ENCODE results near the gene RPS6KA1.
"Not testable (repeated sequence)": the region's sequence is repeated elsewhere in the genome, so short reads cannot be mapped to it uniquely, and the experiment has no call there.

The RPS6KA1 gene

DNA sequence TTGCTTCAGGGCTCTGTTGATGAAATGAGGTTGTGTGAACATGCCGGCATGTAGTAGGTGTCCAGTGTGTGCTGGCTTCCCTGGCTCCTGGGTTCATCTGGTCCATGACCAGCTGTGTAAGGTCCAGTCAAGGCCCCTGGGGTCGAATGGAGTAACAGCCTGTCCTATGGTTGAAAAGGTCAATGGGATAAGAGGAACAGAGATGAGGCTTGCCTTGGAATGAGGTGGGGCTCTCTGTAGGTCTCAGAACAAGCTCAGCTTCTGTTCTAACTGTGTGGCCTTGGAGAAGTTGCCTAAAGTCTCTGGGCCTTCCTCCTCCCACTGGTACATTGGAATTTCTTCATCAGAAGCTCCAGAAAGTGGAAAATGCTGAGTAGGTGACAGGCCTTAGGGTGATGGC is 26.6 kb downstream of the RPS6KA1 start:
- DNase-seq = no peak

DNA sequence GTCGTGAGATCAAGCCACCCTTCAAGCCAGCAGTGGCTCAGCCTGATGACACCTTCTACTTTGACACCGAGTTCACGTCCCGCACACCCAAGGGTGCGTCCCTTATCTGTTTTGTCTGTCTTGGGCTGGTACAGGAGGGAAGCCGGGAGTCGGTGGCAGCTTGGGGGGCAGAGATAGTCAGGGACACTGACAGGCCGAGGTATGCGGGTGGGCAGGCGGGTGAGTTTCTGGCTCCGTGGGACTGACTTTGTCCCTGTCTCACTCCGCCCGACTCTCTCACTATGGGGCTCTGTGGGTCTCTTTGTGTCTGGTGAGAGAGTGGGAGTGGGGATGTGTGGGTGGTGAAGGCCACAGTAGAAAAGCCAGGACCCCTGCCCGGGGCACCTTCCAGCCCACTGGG is 27.4 kb downstream of the RPS6KA1 start:
- DNase-seq = no peak

DNA sequence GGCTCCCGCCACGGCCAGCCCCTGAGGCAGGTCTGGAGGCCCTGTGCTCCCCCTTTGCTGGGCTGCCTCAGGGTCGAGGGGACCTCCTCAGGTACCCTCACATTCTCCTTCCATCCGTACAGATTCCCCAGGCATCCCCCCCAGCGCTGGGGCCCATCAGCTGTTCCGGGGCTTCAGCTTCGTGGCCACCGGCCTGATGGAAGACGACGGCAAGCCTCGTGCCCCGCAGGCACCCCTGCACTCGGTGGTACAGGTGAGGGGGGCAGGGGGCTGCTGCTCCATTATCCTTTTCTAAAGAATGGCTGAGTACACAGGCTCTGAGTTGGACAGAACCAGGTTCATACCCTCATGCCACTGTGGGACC is 29.1 kb downstream of the RPS6KA1 start:
- no peak for DNase-seq

DNA sequence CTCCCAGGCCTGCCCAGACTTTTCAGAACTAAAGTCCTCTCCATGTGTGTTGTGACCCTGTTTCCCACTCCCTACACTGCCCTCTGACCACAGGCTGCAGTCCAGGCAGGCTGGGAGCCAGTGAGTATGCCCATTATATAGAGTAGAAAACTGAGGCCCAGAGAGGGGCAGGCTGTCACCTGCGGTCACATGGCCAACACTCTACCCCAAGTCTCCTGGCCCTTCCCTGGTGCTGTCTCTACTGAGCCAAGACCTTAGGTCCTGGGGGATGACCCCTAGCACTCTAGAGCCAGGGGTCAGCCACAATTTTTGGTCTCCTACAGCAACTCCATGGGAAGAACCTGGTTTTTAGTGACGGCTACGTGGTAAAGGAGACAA is 30.8 kb downstream of the RPS6KA1 start:
- DNase-seq = no peak

DNA sequence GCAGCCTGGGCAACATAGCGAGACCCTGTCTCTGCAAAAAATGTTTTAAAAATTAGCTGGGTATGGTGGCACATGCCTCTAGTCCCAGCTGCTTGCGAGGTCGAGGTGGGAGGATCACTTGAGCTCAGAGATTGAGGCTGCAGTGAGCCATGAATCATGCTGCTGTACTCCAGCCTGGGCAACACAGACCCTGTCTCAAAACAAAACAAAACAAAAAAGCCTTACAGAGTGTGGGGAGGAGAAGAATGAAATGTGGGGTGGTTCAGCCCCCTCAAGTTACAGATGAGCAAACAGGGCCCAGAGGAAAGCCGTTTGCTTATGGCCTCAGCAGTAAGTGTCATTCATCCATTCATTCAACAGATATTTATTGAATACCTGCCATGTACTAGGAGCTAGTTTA is 40.7 kb downstream of the RPS6KA1 start:
- no peak for DNase-seq

DNA sequence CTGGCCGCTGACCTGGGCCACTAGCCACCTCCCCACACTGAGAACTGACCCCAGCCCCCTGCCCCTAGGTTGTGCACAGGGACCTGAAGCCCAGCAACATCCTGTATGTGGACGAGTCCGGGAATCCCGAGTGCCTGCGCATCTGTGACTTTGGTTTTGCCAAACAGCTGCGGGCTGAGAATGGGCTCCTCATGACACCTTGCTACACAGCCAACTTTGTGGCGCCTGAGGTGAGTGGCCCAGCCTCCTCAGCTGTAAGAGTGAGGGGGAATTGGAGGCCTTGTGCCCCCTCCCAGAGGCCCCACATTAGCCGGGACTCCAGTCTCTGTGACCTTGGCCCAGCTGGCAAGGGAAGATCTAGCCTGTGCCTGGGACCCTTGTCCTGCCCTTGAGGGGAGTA is 41.8 kb downstream of the RPS6KA1 start:
- DNase-seq = no peak

DNA sequence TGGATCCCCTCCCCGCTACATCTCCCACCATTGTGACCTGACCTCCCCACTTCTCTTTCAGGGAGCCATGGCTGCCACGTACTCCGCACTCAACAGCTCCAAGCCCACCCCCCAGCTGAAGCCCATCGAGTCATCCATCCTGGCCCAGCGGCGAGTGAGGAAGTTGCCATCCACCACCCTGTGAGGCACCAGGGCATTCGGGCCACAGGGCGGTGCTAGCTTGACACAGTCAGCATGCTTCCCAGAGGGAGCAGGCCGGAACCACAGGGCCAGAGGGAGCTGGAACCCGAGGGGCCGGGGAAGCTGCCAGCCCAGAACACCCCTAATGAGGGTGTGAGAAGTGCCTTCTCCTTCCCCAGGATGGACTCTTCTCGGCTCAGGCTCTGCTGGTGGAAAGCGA is 44.5 kb downstream of the RPS6KA1 start:
- DNase-seq = no peak

DNA sequence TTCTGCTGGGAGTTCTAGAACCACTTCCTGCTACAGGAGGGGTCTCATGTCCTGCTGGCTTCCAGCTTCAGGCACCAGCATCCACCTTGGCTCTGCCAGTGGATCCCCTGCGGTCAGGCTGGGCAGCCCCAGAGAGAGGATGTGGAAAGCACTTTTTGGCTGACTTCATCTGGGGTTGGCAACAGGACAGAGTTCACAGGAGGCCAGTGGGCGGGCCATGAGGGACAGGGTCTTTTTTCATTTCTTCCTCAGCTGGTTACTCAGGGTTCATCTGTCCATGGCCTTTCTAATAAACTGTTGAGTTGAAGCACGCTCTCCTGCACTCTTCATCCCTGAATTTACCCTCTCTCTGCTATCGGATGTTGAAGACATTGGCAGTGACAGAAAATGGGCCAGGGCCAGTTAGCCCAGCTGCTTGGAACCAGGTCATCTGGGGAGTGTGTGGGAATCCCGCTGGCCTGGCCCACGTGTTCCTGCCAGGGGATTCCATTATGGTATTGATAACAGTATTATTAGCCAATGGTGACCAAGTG is 45.2 kb downstream of the RPS6KA1 start:
- DNase-seq = no peak

DNA sequence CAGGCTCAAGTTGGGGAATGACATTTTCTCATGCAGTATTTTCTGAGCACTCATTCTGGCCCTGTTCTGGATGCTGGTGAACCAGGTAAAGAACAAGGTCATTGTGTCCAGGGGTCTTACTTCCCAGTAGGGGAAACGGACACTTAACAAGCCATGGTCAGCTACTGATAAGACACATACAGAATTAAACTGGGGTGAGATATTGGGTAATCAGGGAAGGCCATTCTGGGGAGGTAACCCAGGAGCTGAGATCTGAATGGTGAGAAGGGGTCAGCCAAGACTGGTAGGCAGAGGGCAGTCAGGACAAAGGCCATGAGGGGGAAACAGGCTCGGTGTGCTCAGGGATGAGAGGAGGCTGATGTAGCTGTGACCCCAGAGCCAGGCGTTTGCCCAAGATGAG is 45.8 kb downstream of the RPS6KA1 start:
- no peak for DNase-seq

DNA sequence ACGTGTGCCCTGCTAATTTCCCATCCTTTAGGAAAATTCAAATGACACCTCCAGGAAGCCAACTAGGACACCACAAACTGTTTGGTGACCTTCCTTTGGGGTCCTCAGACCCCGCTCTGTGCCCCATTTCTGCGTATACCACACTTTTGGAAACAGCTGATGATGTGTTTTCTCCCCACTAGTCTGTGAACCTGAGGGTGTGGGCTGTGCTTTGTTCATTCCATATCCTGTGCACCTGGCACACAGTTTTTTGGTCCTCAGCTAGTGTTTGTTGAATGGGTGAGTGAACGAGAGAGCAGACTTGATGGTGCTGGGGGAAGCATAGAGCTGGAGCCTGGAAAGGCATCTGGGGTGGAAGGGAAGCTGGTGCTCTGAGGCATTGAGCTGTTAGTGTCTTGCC is 48.6 kb downstream of the RPS6KA1 start:
- DNase-seq = no peak

DNA sequence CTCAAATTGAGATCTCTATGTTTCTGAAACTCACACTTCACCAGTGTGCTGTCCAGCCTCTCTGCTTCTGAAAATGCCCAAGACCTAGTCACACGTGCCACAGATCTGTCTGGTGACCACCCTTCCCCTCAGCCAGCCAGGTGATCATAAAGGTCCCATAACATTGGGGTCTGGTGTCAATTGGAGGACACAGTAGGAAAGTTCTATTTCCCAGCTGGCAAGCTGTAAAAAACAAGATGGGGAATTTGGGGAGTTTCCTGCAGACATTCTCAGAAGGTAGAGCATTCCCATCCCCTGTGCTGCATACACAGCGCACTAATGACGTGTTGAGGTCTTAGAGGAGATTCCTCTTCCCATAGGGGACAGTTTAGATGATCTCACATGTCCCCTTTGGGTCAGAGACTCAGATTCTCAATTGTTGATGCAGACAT is 50.1 kb downstream of the RPS6KA1 start:
- no peak for DNase-seq

DNA sequence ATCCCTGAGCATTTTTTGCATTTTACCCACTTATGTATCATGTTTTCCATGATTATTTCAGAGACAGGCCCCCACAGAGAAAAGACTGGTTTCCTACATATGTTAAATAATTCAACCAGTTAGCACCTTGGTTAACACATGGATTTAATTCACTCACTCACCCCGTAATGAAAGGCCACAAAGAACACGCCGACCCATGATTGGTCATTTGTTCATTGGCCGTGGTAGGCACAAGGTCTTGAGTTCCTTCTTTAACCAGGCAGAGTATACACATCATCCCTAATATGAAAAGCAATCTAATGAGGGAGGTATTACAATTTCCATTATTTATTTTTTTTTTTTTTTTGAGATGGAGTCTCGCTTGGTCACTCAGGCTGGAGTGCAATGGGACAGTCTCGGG is 50.6 kb downstream of the RPS6KA1 start:
- no peak for DNase-seq

DNA sequence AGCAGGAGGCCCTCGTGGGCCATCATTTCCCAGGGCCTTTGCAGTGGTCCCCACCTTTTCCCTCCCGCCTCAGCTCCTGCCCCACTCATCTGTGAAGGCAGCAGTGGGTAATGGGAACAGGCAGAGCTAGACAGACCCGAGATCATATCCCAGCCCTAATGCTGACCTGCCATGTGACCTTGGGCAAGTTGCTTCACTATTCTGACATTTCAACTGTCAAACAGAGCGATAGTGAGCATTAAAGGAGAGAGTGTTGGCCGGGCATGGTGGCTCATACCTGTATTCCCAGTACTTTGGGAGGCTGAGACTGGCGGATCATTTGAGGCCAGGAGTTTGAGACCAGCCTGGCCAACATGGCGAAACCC is 51.7 kb downstream of the RPS6KA1 start:
- DNase-seq = no peak

DNA sequence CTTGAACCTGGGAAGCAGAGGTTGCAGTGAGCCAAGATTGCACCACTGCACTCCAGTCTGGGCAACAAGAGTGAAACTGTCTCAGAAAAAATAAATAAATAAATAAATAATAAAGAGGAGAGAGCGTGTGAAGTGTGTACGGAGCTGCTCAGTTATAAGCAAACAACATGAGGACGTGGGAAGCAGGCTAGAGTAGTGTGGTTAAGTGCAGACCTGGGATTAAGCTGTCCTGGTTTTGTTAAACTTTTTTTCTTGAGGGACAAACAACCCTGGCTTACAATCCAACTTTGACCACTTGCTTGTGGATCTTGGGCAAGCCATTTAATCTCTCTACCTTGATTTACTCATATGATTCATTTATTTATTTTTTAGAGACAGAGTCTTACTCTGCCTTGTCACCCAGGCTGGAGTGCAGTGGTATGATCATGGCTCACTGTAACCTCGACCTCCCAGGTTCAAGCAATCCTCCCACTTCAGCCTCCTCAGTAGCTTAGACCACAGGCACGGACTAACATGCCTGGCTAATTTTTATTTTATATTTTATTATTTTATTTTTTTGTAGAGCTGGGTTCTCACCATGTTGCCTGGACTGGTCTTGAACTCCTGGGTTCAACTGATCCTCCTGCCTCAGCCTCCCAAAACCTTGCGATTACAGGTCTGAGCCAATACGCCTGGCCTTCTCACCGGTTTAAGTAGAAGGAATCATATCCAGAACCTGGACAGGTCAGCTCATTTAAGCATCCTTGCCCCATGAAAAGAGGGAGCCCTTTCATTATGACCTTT is 52.7 kb downstream of the RPS6KA1 start:
- DNase-seq = no peak

DNA sequence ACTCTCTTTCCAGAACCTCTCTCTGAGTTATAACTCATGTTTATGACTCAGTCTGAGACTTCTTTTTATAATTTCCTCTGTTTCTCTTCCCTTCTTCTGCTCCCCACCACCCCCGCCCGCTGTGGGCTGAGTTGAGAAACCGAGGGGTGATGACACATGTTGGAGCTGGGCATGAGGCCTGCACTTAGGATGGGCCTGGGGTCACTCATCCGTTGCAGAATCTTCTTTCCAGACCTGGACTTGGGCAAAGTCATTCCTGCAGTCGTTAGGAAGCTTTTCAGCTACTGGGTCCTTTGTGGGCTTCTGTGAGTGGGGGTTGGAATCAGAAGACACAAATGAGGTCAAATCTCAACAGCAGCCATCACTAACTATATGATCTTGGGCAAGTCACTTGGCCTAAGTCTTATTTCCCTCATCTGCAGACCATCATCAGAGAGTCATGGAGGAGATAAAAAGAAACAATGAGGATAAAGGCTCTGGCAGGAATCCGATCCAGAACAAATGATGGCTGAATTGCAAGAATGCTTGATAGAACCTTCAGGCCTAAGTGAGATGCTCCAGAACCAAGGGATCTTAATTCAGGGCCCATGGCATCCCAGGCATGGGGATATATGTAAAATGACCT is 53.4 kb downstream of the RPS6KA1 start:
- no peak for DNase-seq

DNA sequence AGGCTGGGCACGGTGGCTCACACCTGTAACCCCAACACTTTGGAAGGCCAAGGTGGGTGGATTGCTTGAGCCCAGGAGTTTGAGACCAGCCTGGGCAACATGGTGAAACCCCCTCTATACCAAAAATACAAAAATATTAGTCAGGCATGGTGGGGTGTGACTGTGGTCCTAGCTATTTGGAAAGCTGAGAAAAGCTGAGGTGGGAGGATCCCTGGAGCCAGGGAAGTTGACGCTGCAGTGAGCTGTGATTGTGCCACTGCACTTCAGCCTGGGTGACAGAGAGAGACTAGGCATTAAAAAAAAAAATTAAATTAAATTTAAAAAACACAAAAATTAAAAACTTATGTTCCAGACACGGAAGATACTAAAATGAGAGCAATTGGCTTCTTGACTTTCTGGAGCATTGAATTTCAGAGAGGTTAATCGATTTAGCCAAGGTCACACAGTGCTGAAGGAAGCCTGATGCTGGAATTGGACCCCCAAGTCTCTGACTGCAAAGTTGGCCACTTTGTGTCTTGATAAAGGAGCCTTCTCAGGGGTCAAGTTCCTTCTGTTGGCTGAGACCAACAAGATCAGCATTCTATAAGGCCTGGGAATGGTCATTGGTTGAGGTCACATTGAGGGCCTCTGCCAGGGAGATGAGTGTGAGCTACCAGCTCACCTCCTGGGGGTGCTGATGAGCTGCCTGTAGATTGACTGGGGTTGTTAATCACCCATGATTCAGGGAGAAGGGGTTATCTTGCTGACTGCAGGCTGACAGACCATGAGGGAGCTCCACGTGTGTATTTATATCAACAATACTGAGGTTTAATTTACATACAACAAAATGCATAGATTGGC is 54.3 kb downstream of the RPS6KA1 start:
- no peak for DNase-seq

DNA sequence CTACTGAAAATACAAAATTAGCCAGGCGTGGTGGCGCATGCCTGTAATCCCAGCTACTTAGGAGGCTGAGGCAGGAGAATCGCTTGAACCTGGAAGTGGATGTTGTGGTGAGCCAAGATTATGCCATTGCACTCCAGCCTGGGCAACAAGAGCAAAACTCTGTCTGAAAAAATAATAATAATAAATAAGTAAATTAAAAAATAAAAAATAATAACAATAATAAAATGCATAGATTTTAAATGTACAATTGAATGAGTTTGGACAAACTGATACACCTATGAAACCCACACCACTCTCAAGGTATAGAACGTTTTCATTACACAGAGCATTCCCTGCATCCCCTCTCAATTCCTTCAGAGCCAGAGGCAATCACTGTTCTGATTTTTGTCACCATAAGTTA is 55.0 kb downstream of the RPS6KA1 start:
- DNase-seq = not testable (repeated sequence)

DNA sequence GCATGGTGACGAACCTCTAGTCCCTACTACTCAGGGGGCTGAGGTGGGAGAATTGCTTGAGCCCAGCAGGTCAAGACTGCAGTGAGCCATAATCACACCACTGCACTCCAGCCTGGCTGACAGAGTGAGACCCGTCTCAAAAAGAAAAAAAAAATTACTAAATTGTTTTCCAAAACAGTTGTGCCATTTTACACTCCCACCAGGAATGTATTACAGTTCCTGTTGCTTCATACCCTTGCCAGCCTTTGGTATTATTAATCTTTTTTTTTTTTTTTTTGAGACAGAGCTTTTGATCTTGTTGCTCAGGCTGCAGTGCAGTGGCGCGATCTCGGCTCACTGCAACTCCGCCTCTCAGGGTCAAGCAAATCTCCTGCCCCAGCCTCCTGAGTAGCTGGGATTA is 55.9 kb downstream of the RPS6KA1 start:
- DNase-seq = no peak

DNA sequence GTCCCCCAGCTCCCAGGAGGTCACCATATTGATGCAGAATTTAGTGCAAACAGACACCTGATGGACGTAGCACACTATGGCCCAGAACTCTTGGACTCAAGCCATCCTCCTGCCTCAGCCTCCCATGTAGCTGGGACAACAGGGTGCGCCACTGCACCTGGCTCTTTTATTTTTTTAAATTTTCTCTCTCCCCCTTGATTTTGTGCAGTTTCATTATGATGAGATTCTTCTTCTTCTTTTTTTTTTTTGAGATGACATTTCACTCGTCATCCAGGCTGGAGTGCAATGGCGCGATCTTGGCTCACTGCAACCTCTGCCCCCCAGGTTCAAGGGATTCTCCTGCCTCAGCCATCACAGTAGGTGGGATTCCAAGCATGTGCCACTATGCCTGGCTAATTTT is 63.8 kb downstream of the RPS6KA1 start:
- DNase-seq = no peak

DNA sequence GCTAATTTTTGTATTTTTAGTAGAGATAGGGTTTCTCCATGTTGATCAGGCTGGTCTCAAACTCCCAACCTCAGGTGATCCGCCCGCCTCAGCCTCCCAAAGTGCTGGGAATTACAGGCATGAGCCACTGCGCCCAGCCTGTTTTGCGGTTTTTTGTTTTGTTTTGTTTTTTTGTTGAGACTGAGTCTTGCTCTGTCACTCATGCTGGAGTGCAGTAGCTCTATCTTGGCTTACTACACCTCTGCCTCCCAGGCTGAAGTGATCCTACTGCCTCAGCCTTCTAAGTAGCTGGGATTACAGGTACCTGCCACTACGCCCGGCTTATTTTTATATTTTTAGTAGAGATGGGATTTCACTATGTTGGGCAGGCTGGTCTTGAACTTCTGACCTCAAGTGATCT is 65.0 kb downstream of the RPS6KA1 start:
- not testable (repeated sequence) for DNase-seq

DNA sequence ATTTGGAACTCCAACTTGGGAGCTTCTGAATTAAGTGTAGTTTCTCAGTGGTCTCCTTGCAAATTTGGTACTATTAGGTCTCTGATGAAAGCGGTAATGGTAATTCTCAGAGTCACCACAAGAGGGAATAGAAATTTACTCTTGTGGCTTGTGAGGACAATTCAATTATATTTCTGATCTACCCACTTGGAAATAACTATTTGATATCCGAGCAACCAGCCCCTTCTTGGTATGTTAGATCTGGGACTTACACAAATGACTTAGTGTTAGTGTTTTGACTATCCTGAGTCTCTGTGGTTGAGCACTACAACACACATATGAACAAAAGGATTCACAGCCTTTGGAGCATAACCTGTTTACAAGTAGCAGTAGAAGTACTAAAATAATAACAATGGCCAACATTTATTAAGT is 68.1 kb downstream of the RPS6KA1 start:
- DNase-seq = peak; percentile 9

DNA sequence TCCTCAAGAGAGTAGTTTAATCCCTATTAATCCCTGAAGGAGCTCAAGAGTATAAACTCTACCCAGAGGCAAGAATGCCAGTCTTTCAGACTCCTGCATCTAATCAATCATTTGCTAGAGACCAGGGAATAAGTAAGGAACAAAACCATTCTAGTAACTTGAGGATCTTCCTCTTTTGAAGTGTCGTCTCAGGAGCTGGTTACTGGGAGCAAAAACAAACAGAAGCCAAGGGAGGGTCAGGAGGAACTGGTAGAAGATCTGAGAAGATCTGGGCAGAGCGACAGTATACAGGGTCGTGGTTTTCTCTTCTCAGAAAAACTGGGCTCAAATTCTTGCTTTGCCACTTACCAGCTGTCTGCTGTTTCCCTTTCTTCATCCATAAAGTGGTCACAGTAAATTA is 69.3 kb downstream of the RPS6KA1 start:
- no peak for DNase-seq

DNA sequence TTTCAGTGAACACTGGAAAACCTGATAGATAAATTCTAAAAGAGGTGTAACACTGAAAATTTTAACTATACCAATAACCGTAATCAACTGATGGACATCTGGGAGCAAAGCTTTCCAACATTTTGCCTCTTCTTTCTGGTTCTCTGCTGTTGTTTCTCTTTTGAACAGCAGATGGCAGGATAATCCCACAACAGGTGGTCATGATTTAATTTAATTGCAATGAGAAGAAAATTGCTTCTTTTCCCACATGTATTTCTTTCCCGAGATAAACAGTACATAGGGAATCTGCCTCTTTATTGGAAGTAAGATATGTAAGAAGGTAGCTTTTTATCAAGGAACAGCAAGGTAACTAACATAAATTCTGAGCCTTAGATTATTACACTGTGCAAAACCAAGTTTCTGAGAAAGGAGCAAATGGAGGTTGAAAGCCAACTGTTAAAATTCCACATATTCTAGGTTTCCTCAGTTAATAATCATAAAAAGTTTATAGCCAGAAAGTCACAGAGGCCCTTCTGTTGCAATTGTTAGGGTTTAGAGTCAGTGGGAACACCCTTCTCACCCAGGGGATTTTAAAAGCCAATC is 72.9 kb downstream of the RPS6KA1 start:
- DNase-seq = peak; percentile 50

DNA sequence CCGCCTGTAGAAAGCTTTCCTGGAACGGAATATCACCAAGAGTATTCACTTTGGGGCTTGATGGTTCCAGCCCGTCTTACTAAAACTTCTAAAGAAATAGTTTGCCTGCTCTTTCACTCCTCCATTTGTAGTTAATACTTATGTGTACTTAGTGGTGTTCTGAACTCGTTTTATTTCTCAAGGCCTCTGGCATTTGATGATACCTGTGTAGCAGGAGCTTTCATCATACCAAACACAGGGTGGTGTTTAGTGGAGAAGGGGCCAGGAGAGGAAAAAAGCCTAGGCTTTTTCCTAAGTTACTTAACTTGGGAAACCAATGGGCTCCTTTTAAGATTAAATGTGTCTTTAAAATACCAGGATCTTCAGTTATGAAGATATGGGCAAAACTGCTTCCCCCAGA is 74.3 kb downstream of the RPS6KA1 start:
- DNase-seq = no peak

Measured in SHP77 treated with DMSO at 0.1 percent for 48 hours (cell line).